AG08396 (cell line): ENCODE measurements around the gene OSBPL5.
"Not testable (repeated sequence)": the region's sequence is repeated elsewhere in the genome, so short reads cannot be mapped to it uniquely, and the experiment has no call there.

ENCODE experiments used
- DNase-seq: peaks from one replicate; pipeline ENCODE4 v3.0.0; 2012; ENCODE audit warnings: low spot score, mixed read lengths

Gene OSBPL5

GRCh38 chr11:3080733-3081385, 84.3 kb downstream of the OSBPL5 start:
- no peak for DNase-seq

GRCh38 chr11:3080104-3080503, 85.0 kb downstream of the OSBPL5 start:
- DNase-seq: no peak

GRCh38 chr11:3077846-3078440, 87.2 kb downstream of the OSBPL5 start:
- DNase-seq: no peak

- no peak for DNase-seq
Measured at GRCh38 chr11:3077189-3077836, 87.8 kb downstream of the OSBPL5 start.

- peak; percentile 4 for DNase-seq
Measured at GRCh38 chr11:3074912-3075589, 90.1 kb downstream of the OSBPL5 start.

- DNase-seq: peak; percentile 3
Measured at GRCh38 chr11:3073029-3073435, 92.1 kb downstream of the OSBPL5 start.

- DNase-seq: no peak
Measured at GRCh38 chr11:3069425-3069824, 95.7 kb downstream of the OSBPL5 start.

- DNase-seq: not testable (repeated sequence)
Measured at GRCh38 chr11:3066308-3066707, 98.8 kb downstream of the OSBPL5 start.

GRCh38 chr11:3064709-3065108, 100.4 kb downstream of the OSBPL5 start:
- not testable (repeated sequence) for DNase-seq

GRCh38 chr11:3063876-3064275, 101.2 kb downstream of the OSBPL5 start:
- not testable (repeated sequence) for DNase-seq

GRCh38 chr11:3063432-3063831, 101.7 kb downstream of the OSBPL5 start:
- not testable (repeated sequence) for DNase-seq

GRCh38 chr11:3060436-3061025, 104.6 kb downstream of the OSBPL5 start:
- DNase-seq: no peak

- peak; percentile 82 for DNase-seq
Measured at GRCh38 chr11:3058753-3059664, 106.1 kb downstream of the OSBPL5 start.

GRCh38 chr11:3057069-3057963, 107.8 kb downstream of the OSBPL5 start, which contains the start of gene CARS1:
Gene CARS1 (minus strand): TSS chr11:3057423. CDS start chr11:3057367, 56 bp downstream.
- DNase-seq: peak; percentile 97

GRCh38 chr11:3056296-3057068, 108.6 kb downstream of the OSBPL5 start:
- DNase-seq: no peak

- DNase-seq: no peak
Measured at GRCh38 chr11:3055891-3056290, 109.2 kb downstream of the OSBPL5 start.

GRCh38 chr11:3052567-3052966, 112.5 kb downstream of the OSBPL5 start:
- DNase-seq: no peak

GRCh38 chr11:3052109-3052479, 113.0 kb downstream of the OSBPL5 start:
- DNase-seq: no peak
